ENCODE results near the gene SSR4. TPM values are rescaled to one million over a fixed set of nuclear protein-coding genes. Genes with fewer than 3 reads are reported as not detected.

SSR4 gene
- polyA plus RNA-seq, 1 experiment, result 598 TPM

DNA sequence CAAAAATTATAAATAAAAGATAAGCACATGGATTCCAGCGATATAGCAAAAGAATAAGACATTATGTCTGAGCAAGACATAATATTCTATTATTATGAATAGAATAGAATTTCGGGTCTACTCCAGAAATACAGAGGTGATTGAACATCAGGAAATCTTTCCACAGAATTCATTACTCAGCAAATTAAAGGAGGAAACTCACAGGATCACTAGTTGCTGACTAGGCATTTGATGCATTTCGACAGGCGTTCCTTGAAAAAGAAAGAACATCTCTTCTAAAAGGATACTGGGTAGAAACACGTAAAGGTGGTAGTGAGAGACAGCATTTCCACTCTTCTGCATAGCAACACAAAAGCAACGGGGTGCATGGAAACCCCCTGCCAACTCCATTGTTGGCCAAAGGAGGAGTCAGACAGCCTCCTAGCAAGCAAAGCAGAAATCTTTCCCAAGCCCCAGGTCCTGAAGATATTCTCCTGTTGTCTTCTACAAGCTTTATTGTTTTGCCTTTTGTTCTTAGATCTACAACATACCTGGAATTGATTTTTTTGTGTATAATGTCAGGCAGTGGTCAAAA lies 50.1 kb downstream of the SSR4 start:
- H3K36me3 ChIP-seq (ENCODE audit: control insufficient read depth, insufficient read depth, low read length), result no peaks in the 10 kb centered on the region
- ChIA-PET CTCF (no interaction called here), POLR2A (no interaction called here)
- no peak overlapping the region for H3K4me3 ChIP-seq (ENCODE audit: low read depth, low read length)
- no peak for DNase-seq (ENCODE audit: low read depth)
- peaks cover 5% of the 10 kb centered on the region; the same call in 1 of the 2 replicates for H3K27me3 ChIP-seq (ENCODE audit: control insufficient read depth, insufficient read depth, low read length)
- TF ChIP-seq, protein P1, sequence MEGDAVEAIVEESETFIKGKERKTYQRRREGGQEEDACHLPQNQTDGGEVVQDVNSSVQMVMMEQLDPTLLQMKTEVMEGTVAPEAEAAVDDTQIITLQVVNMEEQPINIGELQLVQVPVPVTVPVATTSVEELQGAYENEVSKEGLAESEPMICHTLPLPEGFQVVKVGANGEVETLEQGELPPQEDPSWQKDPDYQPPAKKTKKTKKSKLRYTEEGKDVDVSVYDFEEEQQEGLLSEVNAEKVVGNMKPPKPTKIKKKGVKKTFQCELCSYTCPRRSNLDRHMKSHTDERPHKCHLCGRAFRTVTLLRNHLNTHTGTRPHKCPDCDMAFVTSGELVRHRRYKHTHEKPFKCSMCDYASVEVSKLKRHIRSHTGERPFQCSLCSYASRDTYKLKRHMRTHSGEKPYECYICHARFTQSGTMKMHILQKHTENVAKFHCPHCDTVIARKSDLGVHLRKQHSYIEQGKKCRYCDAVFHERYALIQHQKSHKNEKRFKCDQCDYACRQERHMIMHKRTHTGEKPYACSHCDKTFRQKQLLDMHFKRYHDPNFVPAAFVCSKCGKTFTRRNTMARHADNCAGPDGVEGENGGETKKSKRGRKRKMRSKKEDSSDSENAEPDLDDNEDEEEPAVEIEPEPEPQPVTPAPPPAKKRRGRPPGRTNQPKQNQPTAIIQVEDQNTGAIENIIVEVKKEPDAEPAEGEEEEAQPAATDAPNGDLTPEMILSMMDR (IDR thresholded peaks at IDR 0.05; ENCODE audit: insufficient read depth, low read depth, low read length), result no peak

GRCh38 chrX:153845195-153845594 lies 50.7 kb downstream of the SSR4 start:
- no peak for DNase-seq (ENCODE audit: low read depth)
- ChIA-PET POLR2A (no interaction called here), CTCF (no interaction called here)
- Histone ChIP-seq H3K4me3 (ENCODE audit: low read depth, low read length) (no peak overlapping the region), H3K36me3 (ENCODE audit: control insufficient read depth, insufficient read depth, low read length) (no peaks in the 10 kb centered on the region), H3K27me3 (ENCODE audit: control insufficient read depth, insufficient read depth, low read length) (peaks cover 5% of the 10 kb centered on the region; the same call in 1 of the 2 replicates)
- TF ChIP-seq, protein P1 (IDR thresholded peaks at IDR 0.05; ENCODE audit: insufficient read depth, low read depth, low read length), result no peak

DNA sequence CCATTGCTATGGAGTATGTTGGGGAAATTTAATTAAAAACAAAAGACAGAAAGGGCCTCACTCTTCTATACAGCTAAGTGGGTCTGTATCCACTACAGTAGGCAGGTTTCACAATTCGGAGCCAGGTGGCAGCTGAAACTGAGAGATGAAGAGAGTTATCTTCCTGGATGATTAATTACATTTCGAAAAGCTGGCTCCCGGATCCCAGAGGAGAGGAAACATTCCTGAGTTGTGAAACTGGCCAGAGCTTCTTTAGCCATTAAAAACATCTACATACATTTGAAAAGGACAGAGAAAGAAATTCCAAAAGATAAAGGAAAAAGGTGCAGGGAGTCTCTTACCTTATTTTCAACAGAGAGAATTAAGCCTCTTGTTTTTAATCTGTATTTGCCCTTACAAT lies 51.4 kb downstream of the SSR4 start:
- CTCF ChIA-PET, result no interaction called here
- no peaks in the 10 kb centered on the region for H3K36me3 ChIP-seq (ENCODE audit: control insufficient read depth, insufficient read depth, low read length)
- no peak for DNase-seq (ENCODE audit: low read depth)
- H3K27me3 ChIP-seq (ENCODE audit: control insufficient read depth, insufficient read depth, low read length), result peaks cover 5% of the 10 kb centered on the region; the same call in 1 of the 2 replicates
- POLR2A ChIA-PET, result no interaction called here
- TF ChIP-seq, protein P1 (IDR thresholded peaks at IDR 0.05; ENCODE audit: insufficient read depth, low read depth, low read length), result no peak
- no peak overlapping the region for H3K4me3 ChIP-seq (ENCODE audit: low read depth, low read length)

Other genes starting within 250 kb of the SSR4 start
- gene CCNQ, start 195.5 kb upstream of the SSR4 start, polyA plus RNA-seq (2011; rRNA removed), result 32.1 and 44.0 TPM in 2 replicates
- gene DUSP9, start 147.5 kb upstream of the SSR4 start, polyA plus RNA-seq (2011; rRNA removed), result 0.04 and 0.06 TPM in 2 replicates
- gene PNCK, start 120.9 kb upstream of the SSR4 start, polyA plus RNA-seq (2011; rRNA removed), result 0.22 and 0.28 TPM in 2 replicates
- 8.3 and 11.9 TPM in 2 replicates for gene SLC6A8, start 106.7 kb upstream of the SSR4 start, polyA plus RNA-seq (2011; rRNA removed)
- 204 and 222 TPM in 2 replicates for gene BCAP31, start 70.3 kb upstream of the SSR4 start, polyA plus RNA-seq (2011; rRNA removed)
- gene ABCD1, start 69.8 kb upstream of the SSR4 start, polyA plus RNA-seq (2011; rRNA removed), result 4.3 and 9.2 TPM in 2 replicates
- 4.7 and 8.2 TPM in 2 replicates for gene PLXNB3, start 30.4 kb upstream of the SSR4 start, polyA plus RNA-seq (2011; rRNA removed)
- gene SRPK3, start 13.6 kb upstream of the SSR4 start, polyA plus RNA-seq (2011; rRNA removed), result 0.44 and 1.1 TPM in 2 replicates
- 52.8 and 99.2 TPM in 2 replicates for gene IDH3G, start 293 bp upstream of the SSR4 start, polyA plus RNA-seq (2011; rRNA removed)
- gene PDZD4, start 35.9 kb downstream of the SSR4 start, polyA plus RNA-seq (2011; rRNA removed), result 0.49 and 0.82 TPM in 2 replicates
- 23.5 and 62.0 TPM in 2 replicates for gene L1CAM, start 91.5 kb downstream of the SSR4 start, polyA plus RNA-seq (2011; rRNA removed)
- gene AVPR2, start 110.0 kb downstream of the SSR4 start, polyA plus RNA-seq (2011; rRNA removed), result not detected in 2 replicates
- 0.39 and 0.82 TPM in 2 replicates for gene ARHGAP4, start 131.6 kb downstream of the SSR4 start, polyA plus RNA-seq (2011; rRNA removed)
- 61.4 and 76.0 TPM in 2 replicates for gene NAA10, start 140.4 kb downstream of the SSR4 start, polyA plus RNA-seq (2011; rRNA removed)
- 0.36 and 0.43 TPM in 2 replicates for gene RENBP, start 150.0 kb downstream of the SSR4 start, polyA plus RNA-seq (2011; rRNA removed)
- gene HCFC1, start 177.2 kb downstream of the SSR4 start, polyA plus RNA-seq (2011; rRNA removed), result 2.5 and 3.3 TPM in 2 replicates
- 6.0 and 8.7 TPM in 2 replicates for gene TMEM187, start 178.1 kb downstream of the SSR4 start, polyA plus RNA-seq (2011; rRNA removed)
- 33.4 and 42.6 TPM in 2 replicates for gene IRAK1, start 225.2 kb downstream of the SSR4 start, polyA plus RNA-seq (2011; rRNA removed)

Measured in BJ (cell line).